ENCODE results near the gene IGFBP7.

The IGFBP7 gene

GRCh38 chr4:57055886-57056285 lies 54.3 kb downstream of the IGFBP7 start:
- H3K36me3 ChIP-seq (ENCODE audit: control insufficient read depth, low read length) = no peaks in the 10 kb centered on the region
- H4K20me1 ChIP-seq (ENCODE audit: control insufficient read depth, insufficient read depth, low read depth, low read length) = no peaks in the 10 kb centered on the region
- no peaks in the 10 kb centered on the region for H3K4me1 ChIP-seq (ENCODE audit: control insufficient read depth, low read length)
- TF ChIP-seq, protein P1, sequence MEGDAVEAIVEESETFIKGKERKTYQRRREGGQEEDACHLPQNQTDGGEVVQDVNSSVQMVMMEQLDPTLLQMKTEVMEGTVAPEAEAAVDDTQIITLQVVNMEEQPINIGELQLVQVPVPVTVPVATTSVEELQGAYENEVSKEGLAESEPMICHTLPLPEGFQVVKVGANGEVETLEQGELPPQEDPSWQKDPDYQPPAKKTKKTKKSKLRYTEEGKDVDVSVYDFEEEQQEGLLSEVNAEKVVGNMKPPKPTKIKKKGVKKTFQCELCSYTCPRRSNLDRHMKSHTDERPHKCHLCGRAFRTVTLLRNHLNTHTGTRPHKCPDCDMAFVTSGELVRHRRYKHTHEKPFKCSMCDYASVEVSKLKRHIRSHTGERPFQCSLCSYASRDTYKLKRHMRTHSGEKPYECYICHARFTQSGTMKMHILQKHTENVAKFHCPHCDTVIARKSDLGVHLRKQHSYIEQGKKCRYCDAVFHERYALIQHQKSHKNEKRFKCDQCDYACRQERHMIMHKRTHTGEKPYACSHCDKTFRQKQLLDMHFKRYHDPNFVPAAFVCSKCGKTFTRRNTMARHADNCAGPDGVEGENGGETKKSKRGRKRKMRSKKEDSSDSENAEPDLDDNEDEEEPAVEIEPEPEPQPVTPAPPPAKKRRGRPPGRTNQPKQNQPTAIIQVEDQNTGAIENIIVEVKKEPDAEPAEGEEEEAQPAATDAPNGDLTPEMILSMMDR (IDR thresholded peaks at IDR 0.05; ENCODE audit: low read depth, low read length, poor library complexity, severe bottlenecking) = no peak
- TF ChIP-seq EZH2phosphoT487 (IDR thresholded peaks at IDR 0.05; ENCODE audit: borderline replicate concordance, low read length) = no peak
- no peaks in the 10 kb centered on the region for H3K9me3 ChIP-seq (ENCODE audit: control insufficient read depth, insufficient read depth, low read length)
- H3K4me3 ChIP-seq (ENCODE audit: low read length) = no peak overlapping the region
- H3K9me2 ChIP-seq (replicated peaks; ENCODE audit: control insufficient read depth, low read length) = no peaks in the 10 kb centered on the region
- H3K79me2 ChIP-seq (ENCODE audit: control insufficient read depth, low read length) = no peaks in the 10 kb centered on the region
- no peak overlapping the region for H3K4me2 ChIP-seq (ENCODE audit: low read length)
- 0 out of 2 replicates have a peak, but pooled peaks cover 3% of the 10 kb centered on the region for H3K27me3 ChIP-seq (ENCODE audit: control insufficient read depth, low read length)
- no peak overlapping the region for H3K27ac ChIP-seq (ENCODE audit: low read depth, low read length)
- H3F3A ChIP-seq (ENCODE audit: control insufficient read depth, insufficient read depth) = no peaks in the 10 kb centered on the region

DNA sequence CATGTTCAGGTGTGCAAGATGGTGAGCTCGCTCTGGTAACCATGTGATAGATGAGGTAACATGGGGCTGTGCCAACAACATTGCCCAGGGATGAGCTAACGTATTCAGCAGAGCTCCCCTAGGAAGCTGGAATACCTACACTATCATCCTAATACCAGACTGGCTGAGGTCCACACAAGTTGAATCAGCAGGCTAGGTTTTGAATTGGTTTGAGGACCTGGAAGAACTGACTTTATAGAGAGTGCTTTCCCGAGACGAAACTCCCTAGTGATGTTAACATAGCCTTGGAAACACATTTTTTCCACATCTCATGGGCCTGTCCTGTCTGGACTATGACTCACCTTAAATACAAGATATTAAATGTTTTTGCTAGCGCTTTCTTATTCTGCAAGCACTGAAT lies 56.7 kb downstream of the IGFBP7 start:
- H3K36me3 ChIP-seq (ENCODE audit: control insufficient read depth, low read length) = no peaks in the 10 kb centered on the region

DNA sequence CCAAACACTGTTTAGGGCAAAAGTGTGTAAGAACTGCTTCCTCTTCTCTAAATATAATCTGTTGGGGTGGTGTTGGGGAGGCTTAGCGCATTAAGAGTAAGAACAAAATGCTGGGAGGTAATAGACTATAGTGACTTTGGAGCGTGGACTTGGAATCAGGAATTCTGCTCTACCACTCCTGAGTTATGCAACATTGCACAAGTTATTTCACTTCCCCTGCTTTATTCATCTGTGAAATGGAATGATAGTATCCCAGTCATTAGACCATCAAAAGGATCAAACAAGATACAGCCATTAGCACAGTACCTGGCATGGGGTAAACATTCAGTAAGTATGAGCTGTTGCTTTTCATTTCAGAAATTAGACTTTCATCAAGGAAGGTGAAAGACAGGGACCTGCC lies 58.7 kb downstream of the IGFBP7 start:
- H3K4me1 ChIP-seq (ENCODE audit: control insufficient read depth, low read length) = no peaks in the 10 kb centered on the region
- no peaks in the 10 kb centered on the region; the same call in 1 of the 2 replicates for H3K27me3 ChIP-seq (ENCODE audit: control insufficient read depth, low read length)
- H3K4me2 ChIP-seq (ENCODE audit: low read length) = no peak overlapping the region
- no peaks in the 10 kb centered on the region for H3K9me2 ChIP-seq (replicated peaks; ENCODE audit: control insufficient read depth, low read length)
- H3K27ac ChIP-seq (ENCODE audit: low read depth, low read length) = no peak overlapping the region
- H3F3A ChIP-seq (ENCODE audit: control insufficient read depth, insufficient read depth) = no peaks in the 10 kb centered on the region
- no peaks in the 10 kb centered on the region for H3K9me3 ChIP-seq (ENCODE audit: control insufficient read depth, insufficient read depth, low read length)
- H3K79me2 ChIP-seq (ENCODE audit: control insufficient read depth, low read length) = no peaks in the 10 kb centered on the region
- no peak overlapping the region for H3K4me3 ChIP-seq (ENCODE audit: low read length)
- TF ChIP-seq EZH2phosphoT487 (IDR thresholded peaks at IDR 0.05; ENCODE audit: borderline replicate concordance, low read length) = no peak
- TF ChIP-seq, protein P1 (IDR thresholded peaks at IDR 0.05; ENCODE audit: low read depth, low read length, poor library complexity, severe bottlenecking) = no peak
- no peaks in the 10 kb centered on the region for H3K36me3 ChIP-seq (ENCODE audit: control insufficient read depth, low read length)
- no peaks in the 10 kb centered on the region for H4K20me1 ChIP-seq (ENCODE audit: control insufficient read depth, insufficient read depth, low read depth, low read length)

More for the DNA sequence above, 56.7 kb downstream of the IGFBP7 start:
- H3F3A ChIP-seq (ENCODE audit: control insufficient read depth, insufficient read depth) = no peaks in the 10 kb centered on the region
- H3K9me2 ChIP-seq (replicated peaks; ENCODE audit: control insufficient read depth, low read length) = no peaks in the 10 kb centered on the region
- no peak overlapping the region for H3K27ac ChIP-seq (ENCODE audit: low read depth, low read length)
- no peak overlapping the region for H3K4me2 ChIP-seq (ENCODE audit: low read length)
- no peaks in the 10 kb centered on the region for H3K79me2 ChIP-seq (ENCODE audit: control insufficient read depth, low read length)
- no peak overlapping the region for H3K4me3 ChIP-seq (ENCODE audit: low read length)
- no peaks in the 10 kb centered on the region for H3K9me3 ChIP-seq (ENCODE audit: control insufficient read depth, insufficient read depth, low read length)
- H4K20me1 ChIP-seq (ENCODE audit: control insufficient read depth, insufficient read depth, low read depth, low read length) = no peaks in the 10 kb centered on the region
- no peaks in the 10 kb centered on the region for H3K4me1 ChIP-seq (ENCODE audit: control insufficient read depth, low read length)
- peaks cover 3% of the 10 kb centered on the region; the same call in 1 of the 2 replicates for H3K27me3 ChIP-seq (ENCODE audit: control insufficient read depth, low read length)
- no peak for TF ChIP-seq EZH2phosphoT487 (IDR thresholded peaks at IDR 0.05; ENCODE audit: borderline replicate concordance, low read length)
- TF ChIP-seq, protein P1 (IDR thresholded peaks at IDR 0.05; ENCODE audit: low read depth, low read length, poor library complexity, severe bottlenecking) = no peak

Measured in DOHH2 (cell line).